GM18498 (cell line): Measurements from ENCODE around the gene TMEM52.
"Not testable (repeated sequence)": the region's sequence is repeated elsewhere in the genome, so short reads cannot be mapped to it uniquely, and the experiment has no call there.

ENCODE experiments used
- ATAC-seq: cut with Tn5 transposase; IDR thresholded peaks from one replicate; pipeline ENCODE4 v1.9.1; 2021; ENCODE audit warnings: mild to moderate bottlenecking, moderate library complexity; ENCODE audit not compliant: unreplicated experiment

TMEM52 gene

GRCh38 chr1:1895456-1896336 lies 23.4 kb downstream of the TMEM52 start:
- ATAC-seq = no peak

- ATAC-seq = no peak
Observed at GRCh38 chr1:1895060-1895418, 24.0 kb downstream of the TMEM52 start.

DNA sequence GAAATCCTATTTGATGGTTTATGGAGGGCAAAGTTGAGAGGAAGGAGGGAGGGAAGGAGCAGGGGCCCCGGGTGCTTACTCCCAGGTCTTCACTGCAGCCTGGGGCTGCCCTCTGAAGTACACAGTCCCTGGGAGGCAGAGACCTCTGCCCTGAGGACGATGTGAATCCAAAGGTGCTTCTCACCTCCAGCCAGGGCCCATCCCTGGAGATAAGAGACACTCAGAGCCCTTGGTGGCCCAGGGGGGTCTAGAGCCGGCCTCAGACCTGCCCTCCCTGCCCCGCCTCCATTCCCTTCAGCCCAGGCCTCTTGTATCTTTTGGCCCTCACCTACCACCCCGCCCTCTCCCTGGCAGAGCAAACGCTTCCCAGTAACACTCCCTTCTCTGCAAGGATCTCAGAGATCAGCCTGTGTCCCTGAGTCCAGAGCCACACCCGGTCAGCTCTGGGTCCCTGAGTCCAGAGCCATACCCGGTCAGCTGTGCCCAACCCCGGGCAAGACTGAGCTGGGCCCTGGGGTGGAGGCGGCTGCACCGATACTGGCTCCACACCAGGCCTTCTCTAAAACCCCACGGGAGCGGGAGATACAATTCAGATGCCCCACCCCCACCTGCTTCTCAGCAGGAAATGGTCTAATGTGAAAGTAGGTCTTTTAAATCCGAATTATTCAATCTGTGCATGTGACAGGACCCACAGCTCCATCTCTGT lies 24.6 kb downstream of the TMEM52 start:
- ATAC-seq = no peak

GRCh38 chr1:1893997-1894353 lies 25.1 kb downstream of the TMEM52 start:
- no peak for ATAC-seq

DNA sequence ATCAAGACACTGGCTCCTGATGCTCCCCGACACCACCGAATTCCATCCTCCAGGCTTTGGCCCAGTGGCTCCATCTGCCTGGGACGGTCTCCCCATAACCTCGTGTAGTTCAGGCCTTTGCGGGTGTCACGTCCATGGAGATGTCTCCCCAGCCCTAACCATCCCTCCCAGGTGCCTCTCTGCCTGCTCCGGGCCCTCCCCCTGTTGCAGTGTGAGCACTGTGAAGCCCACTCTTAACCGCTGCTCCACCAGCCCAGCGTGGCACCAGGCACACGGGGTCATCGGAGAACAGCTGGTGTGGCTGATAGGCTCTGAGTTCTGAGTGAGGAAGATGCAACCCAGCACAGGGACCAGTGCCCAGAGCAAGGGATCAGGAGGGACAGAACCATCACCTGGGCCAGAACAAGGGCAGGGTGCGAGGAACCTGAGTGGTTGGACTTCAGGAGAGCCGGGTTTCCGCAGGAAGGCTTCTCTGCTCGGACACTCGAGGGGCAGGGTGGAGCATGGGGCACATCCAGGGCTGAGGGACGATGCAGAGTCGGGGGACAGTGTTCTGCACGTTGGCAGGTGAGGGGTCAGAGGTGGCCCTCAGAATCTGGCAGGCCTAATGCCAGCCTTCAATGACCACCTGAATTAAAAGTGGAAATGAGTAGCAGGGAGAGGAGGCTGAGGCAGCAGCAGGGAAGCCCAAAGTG lies 25.6 kb downstream of the TMEM52 start:
- no peak for ATAC-seq

DNA sequence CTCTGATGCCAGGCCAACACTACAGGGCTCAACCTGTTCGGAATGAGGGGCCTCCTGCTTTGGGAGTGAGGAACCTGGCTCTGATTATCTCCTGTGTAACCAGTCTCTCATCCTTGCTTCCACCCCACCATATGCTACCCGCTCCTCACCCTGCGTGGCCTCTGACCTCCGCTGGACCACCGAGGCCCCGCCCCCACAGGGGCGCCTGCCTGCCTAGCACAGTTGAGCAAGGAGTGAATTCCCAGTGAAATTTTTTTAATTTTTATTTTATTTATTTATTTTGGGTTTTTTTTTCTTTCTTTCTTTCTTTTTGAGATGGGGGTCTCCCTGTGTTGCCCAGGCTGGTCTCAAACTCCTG lies 26.3 kb downstream of the TMEM52 start:
- ATAC-seq = no peak

- ATAC-seq = no peak
Observed at GRCh38 chr1:1892079-1892762, 26.9 kb downstream of the TMEM52 start.

DNA sequence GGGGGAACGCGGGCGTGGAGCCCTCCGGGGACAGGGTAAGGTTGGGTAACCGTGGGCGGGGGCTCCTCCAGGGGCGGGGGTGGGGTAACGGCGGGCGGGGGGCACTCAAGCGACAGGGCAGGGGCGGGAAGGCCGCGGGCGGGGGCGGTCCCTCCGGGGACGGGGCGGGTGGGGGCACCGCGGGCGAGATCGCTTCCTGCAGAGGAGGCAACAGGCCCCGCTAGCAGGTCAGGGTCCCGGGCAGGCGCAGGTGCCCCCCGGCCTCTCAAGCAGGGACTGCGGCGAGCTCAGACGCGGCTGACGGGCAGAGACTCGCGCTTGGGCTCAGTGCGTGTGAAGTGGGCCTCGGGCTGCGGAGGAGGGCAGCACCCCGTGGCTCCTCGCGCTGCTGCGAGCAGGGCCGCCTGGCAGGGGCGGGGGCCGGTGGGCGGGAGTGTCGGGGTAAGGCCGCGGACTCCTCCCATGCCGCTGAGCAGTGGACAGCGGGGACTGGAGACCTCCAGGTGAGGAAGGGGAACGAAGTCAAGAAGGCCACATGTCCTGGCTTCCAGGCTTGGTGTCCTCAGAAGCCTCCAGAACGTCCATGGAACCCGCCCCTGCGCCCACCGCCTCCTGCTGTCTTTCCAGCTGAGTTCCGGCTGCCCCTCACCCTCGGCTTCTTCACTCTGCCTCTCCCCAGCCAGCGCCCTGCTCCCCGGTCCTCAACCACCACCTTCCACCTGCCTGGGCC lies 27.6 kb downstream of the TMEM52 start:
- peak; percentile 21 for ATAC-seq

DNA sequence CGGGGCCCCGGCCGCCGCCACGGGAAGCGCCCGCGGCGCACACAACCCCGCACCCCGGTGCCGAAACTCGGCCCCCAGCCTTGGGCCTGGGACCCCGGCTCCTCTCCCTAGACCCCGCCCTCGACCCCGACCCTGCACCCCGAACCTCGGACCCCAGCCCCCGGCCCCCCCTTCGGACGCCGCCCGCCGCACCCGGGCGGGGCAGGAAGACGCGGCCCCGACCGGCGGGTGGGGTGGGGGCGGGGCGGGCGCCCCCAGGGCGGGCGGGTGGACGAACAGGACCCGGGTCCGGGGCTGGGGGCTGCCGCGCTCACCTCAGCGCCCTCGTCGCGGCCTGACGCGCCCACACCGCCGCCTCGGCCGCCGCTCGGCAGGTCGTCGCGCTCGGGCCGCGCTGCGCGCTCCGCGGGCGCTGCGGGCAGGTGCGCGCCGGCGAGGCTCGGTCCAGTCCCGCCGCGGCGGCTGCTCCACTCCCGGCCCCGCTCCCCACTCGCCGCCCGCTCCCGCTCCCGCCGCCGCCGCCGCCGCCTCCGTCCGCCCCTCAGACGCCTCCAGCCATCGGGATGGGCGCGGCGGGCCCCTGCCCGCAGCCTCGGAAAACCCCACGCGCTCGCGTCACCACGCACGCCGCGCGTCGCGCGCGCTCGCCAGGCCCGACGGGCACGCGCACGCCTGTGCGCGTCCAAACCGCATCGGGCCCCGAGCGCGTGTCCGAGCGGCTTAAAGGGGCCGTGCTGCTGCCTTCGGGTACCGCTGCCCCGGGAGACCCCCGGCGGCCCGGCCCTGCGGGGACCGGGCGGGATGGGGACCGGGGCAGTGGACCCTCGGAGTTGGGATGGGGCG lies 28.4 kb downstream of the TMEM52 start, which contains the start of gene GNB1:
GNB1 (minus strand) TSS at position 582 of the 843 bp plus-strand sequence. CDS start 65,634 bp downstream, outside the sequence.
- ATAC-seq = peak; percentile 77

GRCh38 chr1:1889847-1890505 lies 29.1 kb downstream of the TMEM52 start:
- peak; percentile 35 for ATAC-seq

DNA sequence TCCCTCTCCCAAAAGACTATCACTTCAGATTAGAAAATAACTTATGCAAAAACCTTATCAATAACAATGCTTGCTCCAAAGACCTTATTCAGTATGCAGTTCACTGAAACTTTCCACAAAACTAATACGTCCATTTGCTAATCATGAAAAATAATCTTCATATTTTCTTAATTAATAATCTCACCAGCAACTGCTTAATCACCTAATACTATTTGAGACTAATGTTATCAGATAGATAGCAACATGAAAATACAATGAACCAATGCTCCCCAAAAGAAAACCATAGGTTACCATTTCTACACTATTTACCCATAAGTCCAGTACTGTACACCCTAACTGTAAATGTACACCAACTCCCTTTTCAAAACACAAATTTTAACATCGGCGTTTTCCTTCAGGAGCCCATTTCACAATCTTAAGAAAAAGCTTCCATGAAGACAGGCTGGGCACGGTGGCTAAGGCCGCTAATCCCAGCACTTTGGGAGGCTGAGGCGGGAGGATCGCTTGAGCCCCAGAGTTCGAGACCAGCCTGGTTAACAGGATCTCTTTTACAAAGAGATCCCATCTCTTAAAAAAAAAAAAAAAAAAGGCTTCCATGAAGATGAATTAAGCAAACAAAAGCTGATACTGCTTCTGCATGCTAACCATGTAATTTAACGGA lies 29.9 kb downstream of the TMEM52 start:
- no peak for ATAC-seq

- ATAC-seq = not testable (repeated sequence)
Observed at GRCh38 chr1:1883890-1884289, 35.2 kb downstream of the TMEM52 start.

GRCh38 chr1:1883092-1883873 lies 35.8 kb downstream of the TMEM52 start:
- ATAC-seq = no peak

GRCh38 chr1:1881727-1882126 lies 37.4 kb downstream of the TMEM52 start:
- no peak for ATAC-seq

DNA sequence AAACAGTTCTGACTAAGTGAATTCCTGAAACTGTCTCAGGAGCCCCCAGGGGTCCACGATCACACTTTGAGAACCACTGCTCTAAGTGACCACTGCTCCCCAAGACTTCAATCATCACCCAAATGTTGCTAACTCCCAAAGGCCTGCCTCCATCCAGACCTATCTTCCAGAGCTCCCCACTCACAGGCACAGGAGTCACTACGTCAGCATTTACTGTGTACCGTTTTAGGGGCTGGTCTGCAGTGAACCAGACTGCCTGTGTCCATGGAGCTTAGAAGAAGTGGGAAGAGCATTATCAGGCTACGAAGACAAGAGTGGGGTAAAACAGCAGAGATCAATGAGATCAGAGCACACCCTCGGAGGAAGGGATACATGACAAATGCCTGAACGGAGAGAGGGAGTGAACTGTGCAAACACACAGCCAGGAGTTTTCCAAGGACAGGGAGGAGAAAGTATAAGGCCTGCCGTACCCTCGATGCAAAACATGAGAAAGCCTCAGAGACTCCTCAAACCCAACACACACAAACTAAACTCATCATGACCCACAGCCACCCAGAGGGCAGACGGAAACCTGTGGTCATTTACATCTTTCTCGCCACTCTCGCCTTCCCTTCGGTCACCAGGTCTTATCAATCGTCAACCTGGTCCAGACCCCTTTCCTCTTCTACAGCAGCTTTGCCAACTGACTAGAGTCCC lies 38.3 kb downstream of the TMEM52 start:
- no peak for ATAC-seq

DNA sequence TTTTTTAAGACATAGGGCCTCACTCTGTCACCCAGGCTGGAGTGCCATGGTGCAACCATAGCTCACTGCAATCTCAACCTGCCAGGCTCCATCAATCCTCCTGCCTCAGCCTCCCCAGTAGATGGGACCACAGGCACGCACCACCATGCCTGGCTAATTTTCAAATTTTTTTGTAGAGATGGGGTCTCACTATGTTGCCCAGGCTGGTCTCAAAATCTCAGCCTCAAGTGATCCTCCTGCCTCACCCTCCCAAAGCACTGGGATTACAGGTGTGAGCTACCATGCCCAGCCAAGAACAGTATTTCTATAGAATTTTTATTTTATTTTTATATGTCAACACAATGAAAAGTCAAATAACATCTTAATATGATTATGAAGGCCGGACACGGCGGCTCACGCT lies 39.1 kb downstream of the TMEM52 start:
- ATAC-seq = no peak

DNA sequence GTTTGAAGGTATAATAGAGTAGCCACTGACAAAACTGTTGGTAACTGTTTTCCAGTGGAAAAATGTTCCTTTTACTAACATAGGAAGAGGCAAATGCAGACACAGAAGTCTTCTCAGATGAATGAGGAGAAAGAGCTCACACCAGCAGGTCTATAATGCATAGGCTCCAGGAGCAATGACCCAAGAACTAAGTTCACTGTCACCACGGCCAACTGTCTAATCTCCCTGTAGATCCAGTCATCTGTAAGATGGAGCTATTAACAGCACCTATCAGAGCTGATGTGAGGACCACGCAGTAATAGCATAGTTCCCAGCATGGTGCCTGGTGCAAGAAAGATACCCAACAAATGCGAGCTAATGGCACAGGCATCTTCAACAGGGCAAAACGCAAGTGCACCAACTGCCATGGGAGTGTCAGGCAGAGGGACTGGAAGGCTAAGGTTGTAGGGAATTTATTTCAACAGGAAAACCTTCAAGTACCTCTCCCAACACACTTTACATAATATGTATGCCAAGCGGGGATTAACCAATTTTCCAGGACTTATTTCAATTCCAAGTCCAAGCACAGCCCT lies 41.1 kb downstream of the TMEM52 start:
- ATAC-seq = no peak
